H1 (cell line): Measurements from ENCODE around the gene SCIMP. TPM values are rescaled to one million over a fixed set of nuclear protein-coding genes. Genes with fewer than 3 reads are reported as not detected.

Experiments
- CTCF ChIA-PET: fragments of 300-600 bp; sonication (Branson Sonifier 250); formaldehyde crosslinking; loops from one replicate; lab custom pipeline; 2021; ENCODE audit not compliant: partially characterized antibody; lab: Charles Lee
- POLR2A ChIA-PET: fragments of 300-600 bp; sonication (Branson Sonifier 250); formaldehyde crosslinking; loops from one replicate; lab custom pipeline; 2021; ENCODE audit warnings: inconsistent platforms; ENCODE audit not compliant: partially characterized antibody; lab: Charles Lee
- DNase-seq, 2 experiments: peaks; one replicate each; pipeline versions ENCODE4 v3.0.0 to v3.0.0-alpha.2; 2010 to 2022; ENCODE audit warnings: low spot score in 2 of 2, low read depth in 1 of 2, mixed read lengths in 1 of 2
- FAIRE-seq: peaks from 2 replicates; lab custom pipeline; 2011; peaks lifted over from hg19 to GRCh38; lab: Jason Lieb, UNC
- H2AFZ ChIP-seq: 2 replicates; pipeline ENCODE4 v1.8.1; 2012; ENCODE audit warnings: low read length, inconsistent platforms
- H2AK5ac ChIP-seq: 2 replicates; pipeline ENCODE4 v1.6.1; 2013; ENCODE audit warnings: low read depth, low read length
- H2BK120ac ChIP-seq: replicated peaks from 2 replicates; pipeline ENCODE3; 2013; ENCODE audit warnings: low read depth, low read length, inconsistent platforms
- H2BK12ac ChIP-seq: 2 replicates; pipeline ENCODE4 v1.6.1; 2013; ENCODE audit warnings: low read depth, low read length
- H2BK15ac ChIP-seq: 2 replicates; pipeline ENCODE4 v1.6.1; 2013; ENCODE audit warnings: low read length
- H2BK20ac ChIP-seq: 2 replicates; pipeline ENCODE4 v1.6.1; 2013; ENCODE audit warnings: low read length
- H2BK5ac ChIP-seq: 2 replicates; pipeline ENCODE4 v1.6.1; 2013; ENCODE audit warnings: low read depth, low read length
- H3K14ac ChIP-seq: 2 replicates; pipeline ENCODE4 v1.6.1; 2013; ENCODE audit warnings: inconsistent platforms; ENCODE audit not compliant: insufficient read length
- H3K18ac ChIP-seq: 2 replicates; pipeline ENCODE4 v1.6.1; 2013; ENCODE audit warnings: low read length; ENCODE audit errors: extremely low read depth
- H3K23ac ChIP-seq: 2 replicates; pipeline ENCODE4 v1.6.1; 2013; ENCODE audit warnings: inconsistent platforms; ENCODE audit not compliant: insufficient read length
- H3K23me2 ChIP-seq: 2 replicates; pipeline ENCODE4 v1.6.1; 2013; ENCODE audit warnings: low read depth, low read length
- H3K27ac ChIP-seq: 2 replicates; pipeline ENCODE4 v1.6.1; 2011; ENCODE audit warnings: low read depth, low read length, inconsistent platforms
- H3K27me3 ChIP-seq, 4 experiments: replicated peaks in 1 of 4; 1 replicate in 1 of 4; 2 replicates in 3 of 4; pipeline versions ENCODE4 v1.6.1 to v1.8.1; 2011 to 2013; ENCODE audit warnings: low read length in 3 of 4, mild to moderate bottlenecking in 3 of 4, inconsistent platforms in 2 of 4, mixed read lengths in 2 of 4, moderate library complexity in 1 of 4; ENCODE audit not compliant: control insufficient read depth in 3 of 4, insufficient read depth in 3 of 4; ENCODE audit errors: extremely low read depth in 1 of 4
- H3K36me3 ChIP-seq, 4 experiments: 2 replicates each; pipeline versions ENCODE4 v1.6.1 to v1.8.1; 2011 to 2013; ENCODE audit warnings: mild to moderate bottlenecking in 4 of 4, low read length in 3 of 4, moderate library complexity in 2 of 4, control low read depth in 1 of 4, inconsistent platforms in 1 of 4; ENCODE audit not compliant: insufficient read depth in 4 of 4, control insufficient read depth in 2 of 4
- H3K4ac ChIP-seq: replicated peaks from 2 replicates; pipeline ENCODE3; 2013; ENCODE audit warnings: low read length, low read depth, mixed read lengths, inconsistent platforms; ENCODE audit not compliant: insufficient read length
- H3K4me1 ChIP-seq, 4 experiments: replicated peaks in 1 of 4; 1 replicate in 1 of 4; 2 replicates in 3 of 4; pipeline versions ENCODE4 v1.6.1 to v1.8.1; 2011 to 2013; ENCODE audit warnings: low read length in 3 of 4, inconsistent platforms in 2 of 4, mixed read lengths in 1 of 4; ENCODE audit not compliant: insufficient read depth in 4 of 4, control insufficient read depth in 3 of 4
- H3K4me2 ChIP-seq, 2 experiments: 2 replicates each; pipeline versions ENCODE4 v1.6.1 to v1.8.1; 2011 to 2013; ENCODE audit warnings: low read depth in 2 of 2, low read length in 2 of 2, control low read depth in 1 of 2, inconsistent platforms in 1 of 2, mild to moderate bottlenecking in 1 of 2; ENCODE audit not compliant: insufficient read depth in 1 of 2
- H3K4me3 ChIP-seq, 4 experiments: fragments of 200-600, 300-600 bp in 1 of 4; sonication (generic), shearing (Covaris generic), sonication (Bioruptor Twin) in 1 of 4; 2 replicates each; pipeline versions ENCODE4 v1.5.1 to v1.8.1; 2011 to 2016; ENCODE audit warnings: low read length in 4 of 4, low read depth in 3 of 4, control low read depth in 2 of 4, inconsistent platforms in 2 of 4, mild to moderate bottlenecking in 2 of 4, mixed read lengths in 1 of 4, moderate library complexity in 1 of 4; ENCODE audit not compliant: insufficient read depth in 2 of 4; ENCODE audit errors: extremely low read depth in 1 of 4
- H3K56ac ChIP-seq: replicated peaks from 2 replicates; pipeline ENCODE3; 2013; ENCODE audit warnings: low read depth, mild to moderate bottlenecking, mixed read lengths, low read length, inconsistent platforms; ENCODE audit not compliant: insufficient read length
- H3K79me1 ChIP-seq: 2 replicates; pipeline ENCODE4 v1.6.1; 2013; ENCODE audit warnings: low read depth, low read length, control low read depth
- H3K79me2 ChIP-seq, 2 experiments: 2 replicates each; pipeline versions ENCODE4 v1.6.1 to v1.8.1; 2012 to 2013; ENCODE audit warnings: low read length in 2 of 2, mild to moderate bottlenecking in 2 of 2, inconsistent platforms in 1 of 2; ENCODE audit not compliant: insufficient read depth in 2 of 2, control insufficient read depth in 1 of 2
- H3K9ac ChIP-seq, 4 experiments: replicated peaks in 1 of 4; 1 replicate in 1 of 4; 2 replicates in 3 of 4; pipeline versions ENCODE4 v1.6.1 to v1.8.1; 2011 to 2013; ENCODE audit warnings: low read depth in 3 of 4, low read length in 3 of 4, control low read depth in 2 of 4, mild to moderate bottlenecking in 2 of 4, moderate library complexity in 2 of 4, inconsistent platforms in 1 of 4; ENCODE audit errors: extremely low read depth in 1 of 4
- H3K9me3 ChIP-seq, 2 experiments: 2 replicates each; pipeline versions ENCODE4 v1.6.1 to v1.8.1; 2012 to 2013; ENCODE audit warnings: mild to moderate bottlenecking in 2 of 2, moderate library complexity in 2 of 2, control low read depth in 1 of 2, inconsistent platforms in 1 of 2, low read depth in 1 of 2, low read length in 1 of 2, mixed read lengths in 1 of 2; ENCODE audit not compliant: insufficient read depth in 2 of 2
- H4K20me1 ChIP-seq, 2 experiments: replicated peaks in 1 of 2; 2 replicates each; pipeline versions ENCODE3 to v1.8.1; 2011 to 2013; ENCODE audit warnings: inconsistent platforms in 2 of 2, low read length in 2 of 2, mild to moderate bottlenecking in 1 of 2; ENCODE audit not compliant: insufficient read depth in 2 of 2, control insufficient read depth in 1 of 2
- H4K5ac ChIP-seq: 2 replicates; pipeline ENCODE4 v1.6.1; 2013; ENCODE audit warnings: low read length, low read depth, mixed read lengths, inconsistent platforms; ENCODE audit not compliant: insufficient read length
- H4K8ac ChIP-seq: 2 replicates; pipeline ENCODE4 v1.8.0; 2013; ENCODE audit warnings: mild to moderate bottlenecking, moderate library complexity, low read length, inconsistent platforms; ENCODE audit not compliant: insufficient read depth; ENCODE audit errors: extremely low read depth
- H4K91ac ChIP-seq: replicated peaks from 2 replicates; pipeline ENCODE3; 2013; ENCODE audit warnings: low read length, mixed read lengths, inconsistent platforms; ENCODE audit not compliant: insufficient read length
- ATF3 ChIP-seq: IDR thresholded peaks from 2 replicates; pipeline ENCODE4 v1.6.1; 2011; ENCODE audit warnings: low read depth, mild to moderate bottlenecking, low read length; ENCODE audit not compliant: insufficient read depth
- JUND ChIP-seq: IDR thresholded peaks from 2 replicates; pipeline ENCODE4 v1.6.1; 2011; ENCODE audit warnings: mild to moderate bottlenecking, improper control_type of control experiment, low read length
- KDM4A ChIP-seq: IDR thresholded peaks from one replicate; pipeline ENCODE4 v1.7.1; 2012; ENCODE audit warnings: low read depth, mild to moderate bottlenecking, moderate library complexity, low read length, inconsistent platforms; ENCODE audit not compliant: severe bottlenecking
- MAX ChIP-seq: IDR thresholded peaks from 2 replicates; pipeline ENCODE4 v1.6.1; 2012; ENCODE audit warnings: inconsistent platforms
- RAD21 ChIP-seq, 2 experiments: IDR thresholded peaks in 1 of 2; conservative IDR thresholded peaks in 1 of 2; 2 replicates each; pipeline ENCODE4 v1.6.1; 2011; ENCODE audit warnings: low read depth in 2 of 2, low read length in 2 of 2, improper control_type of control experiment in 1 of 2, inconsistent platforms in 1 of 2, mild to moderate bottlenecking in 1 of 2, moderate library complexity in 1 of 2
- RFX5 ChIP-seq: IDR thresholded peaks from 2 replicates; pipeline ENCODE4 v1.6.1; 2011; ENCODE audit warnings: low read depth, low read length, improper control_type of control experiment, borderline replicate concordance
- RNF2 ChIP-seq: fragments of 200-900, 300-1000 bp; sonication (generic); IDR thresholded peaks from 2 replicates; pipeline ENCODE4 v1.7.1; 2016; ENCODE audit warnings: borderline replicate concordance, low read depth, mild to moderate bottlenecking, antibody characterized with exemption, low read length; ENCODE audit not compliant: poor library complexity, severe bottlenecking; ENCODE audit errors: missing control alignments
- SP1 ChIP-seq: IDR thresholded peaks from 2 replicates; pipeline ENCODE4 v1.6.1; 2011; ENCODE audit warnings: low read depth, low read length
- SP4 ChIP-seq: IDR thresholded peaks from 2 replicates; pipeline ENCODE4 v1.6.1; 2012; ENCODE audit warnings: low read length, inconsistent platforms
- USF2 ChIP-seq: IDR thresholded peaks from 2 replicates; pipeline ENCODE4 v1.6.1; 2011; ENCODE audit warnings: low read length, improper control_type of control experiment
- WGBS, 2 experiments: shearing (Covaris generic) in 1 of 2; methylation state at CpG; one replicate each; pipeline versions ENCODE4 v1.1.6 to v1.1.7; 2013 to 2015; ENCODE audit warnings: low lambda C conversion rate in 2 of 2, mixed read lengths in 2 of 2, inconsistent platforms in 1 of 2, low coverage in 1 of 2, missing lambda C conversion rate in 1 of 2; ENCODE audit not compliant: insufficient replicate concordance in 2 of 2, insufficient coverage in 1 of 2, insufficient read length in 1 of 2; ENCODE audit errors: extremely low coverage in 1 of 2, missing lambda C conversion rate in 1 of 2; 5-methylcytosine and 5-hydroxymethylcytosine counted together
- polyA plus RNA-seq, 7 experiments: library from polyadenylated mRNA; depleted of rRNA in 3 of 7; stranded (reverse) in 5 of 7; unstranded in 2 of 7; fragments of >200 nt in 5 of 7; fragments of 200-250 nt in 2 of 7; gene quantifications; 1 replicate in 5 of 7; 2 replicates in 1 of 7; 4 replicates in 1 of 7; pipeline versions ENCODE4 v1.2.1 to v1.2.3, GENCODE V29; 2011 to 2013; ENCODE audit warnings: missing spikeins in 2 of 7, mixed read lengths in 2 of 7
- total RNA-seq: library from RNA; stranded (reverse); fragmentation: NEBNext Ultra II Directional; extraction: Animal tissue kit (Norgen Biotek cat#: 25700); gene quantifications from 2 replicates; pipeline ENCODE4 v1.2.1, GENCODE V29; 2021

SCIMP gene
- total and polyA plus RNA-seq, 2 of the 8 experiments (the other 6 are each of a cell fraction or from before 2014, with no cell fraction given) = not detected

- Histone ChIP-seq H3K23ac (no peak overlapping the region), H3K27me3 (no peaks in the 10 kb centered on the region), H3K4me1 (no peaks in the 10 kb centered on the region), H3K36me3 (no peaks in the 10 kb centered on the region), H3K79me1 (no peaks in the 10 kb centered on the region), H3K4ac (no peak overlapping the region), H3K79me2 (no peaks in the 10 kb centered on the region), H3K18ac (no peak overlapping the region), H3K56ac (no peak overlapping the region), H2BK20ac (no peak overlapping the region), H3K9me3 (no peaks in the 10 kb centered on the region), H3K23me2 (no peaks in the 10 kb centered on the region), H4K5ac (no peak overlapping the region), H2AK5ac (no peak overlapping the region), H2AFZ (no peak overlapping the region), H3K4me3 (no peak overlapping the region), H4K20me1 (no peaks in the 10 kb centered on the region), H3K27ac (no peak overlapping the region), H3K9ac (no peak overlapping the region), H3K14ac (no peak overlapping the region), H2BK12ac (no peak overlapping the region), H3K4me2 (no peak overlapping the region), H2BK120ac (no peak overlapping the region), H2BK5ac (no peak overlapping the region), H2BK15ac (no peak overlapping the region), H4K91ac (no peak overlapping the region), H4K8ac (no peak overlapping the region)
- ChIA-PET POLR2A (no interaction called here), CTCF (interaction anchor here (0.7 to 1.0 kb wide), 3 partner anchors 13 to 115 kb away, joined by 3 to 6 read pairs (median 4); partner anchors contain the start of gene ZNF594)
- WGBS, 2 experiments = 80% methylated on average over 10 of the region's 10 CpGs; no CpG with 5 or more reads in 1 of the 2 experiments
- no peak for FAIRE-seq
- DNase-seq = no peak
- no peak for TF ChIP-seq RNF2
- TF ChIP-seq SP4 = no peak
- TF ChIP-seq JUND = no peak
- no peak for TF ChIP-seq ATF3
- no peak for TF ChIP-seq RAD21 (IDR thresholded peaks at IDR 0.05 in 1 of 2, conservative IDR thresholded peaks at IDR 0.05 in 1 of 2; ENCODE audit: low read depth in 2 of 2, low read length in 2 of 2)
- no peak for TF ChIP-seq KDM4A
- no peak for TF ChIP-seq MAX
- TF ChIP-seq SP1 = no peak
- TF ChIP-seq RFX5 = no peak
- no peak for TF ChIP-seq USF2
These were observed 7.4 kb upstream of the SCIMP start for GRCh38 chr17:5241861-5242671.
